SH-SY5Y (cell line): ENCODE measurements around the gene NEURL1B.

Experiments used
- GATA2 ChIP-seq: IDR thresholded peaks from 2 replicates; pipeline ENCODE4 v1.6.1; 2011; ENCODE audit warnings: mild to moderate bottlenecking, low read depth, low read length
- GATA3 ChIP-seq: IDR thresholded peaks from 2 replicates; pipeline ENCODE4 v1.6.1; 2011; ENCODE audit warnings: low read depth, mild to moderate bottlenecking, low read length, moderate library complexity

DNA sequence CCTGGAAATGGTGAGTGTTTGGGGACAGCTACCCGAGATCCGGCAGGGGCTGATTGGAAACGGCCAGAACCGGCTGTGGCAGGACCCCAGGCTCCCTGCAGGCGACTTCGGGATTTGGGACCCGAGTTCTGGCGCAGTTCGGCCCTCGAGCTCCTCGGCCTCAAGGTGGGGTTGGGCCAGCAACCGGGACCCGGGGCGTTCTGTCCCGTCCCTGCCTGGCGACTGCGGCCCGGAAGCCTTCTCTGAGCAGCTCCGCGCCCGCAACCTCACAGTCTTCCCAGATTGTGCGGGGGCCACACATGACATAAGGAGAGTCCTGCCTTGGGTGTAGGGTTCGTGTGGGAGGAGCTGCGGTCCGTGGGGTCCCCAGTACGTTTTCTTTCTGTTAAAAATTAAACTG lies 23.2 kb upstream of the NEURL1B start:
- TF ChIP-seq GATA2 (no peak), GATA3 (no peak)
